ENCODE results near the gene LILRA5. TPM values are rescaled to one million over a fixed set of nuclear protein-coding genes. Genes with fewer than 3 reads are reported as not detected.
"Not testable (repeated sequence)": the region's sequence is repeated elsewhere in the genome, so short reads cannot be mapped to it uniquely, and the experiment has no call there.

Gene LILRA5
- polyA plus RNA-seq, 1 donor from 2014 or later: not detected

- Histone ChIP-seq H3K4me3 (ENCODE audit: low read length) (no peak overlapping the region), H3K9me2 (ENCODE audit: insufficient read depth, low read length) (no peaks in the 10 kb centered on the region), H3F3A (ENCODE audit: insufficient read depth, low read length, poor library complexity, severe bottlenecking) (no peaks in the 10 kb centered on the region), H2AFZ (ENCODE audit: low read depth, low read length) (no peak overlapping the region), H3K36me3 (ENCODE audit: insufficient read depth, low read length) (no peaks in the 10 kb centered on the region), H3K4me2 (ENCODE audit: low read length) (no peak overlapping the region), H3K27me3 (ENCODE audit: insufficient read depth, low read depth, low read length) (no peaks in the 10 kb centered on the region), H3K79me2 (replicated peaks; ENCODE audit: insufficient read depth, low read length) (no peaks in the 10 kb centered on the region), H3K9me3 (ENCODE audit: low read length) (no peaks in the 10 kb centered on the region), H3K9ac (ENCODE audit: low read length) (no peak overlapping the region), H3K27ac (ENCODE audit: low read length) (no peak overlapping the region), H4K20me1 (ENCODE audit: insufficient read depth) (no peaks in the 10 kb centered on the region)
- TF ChIP-seq, protein P1, sequence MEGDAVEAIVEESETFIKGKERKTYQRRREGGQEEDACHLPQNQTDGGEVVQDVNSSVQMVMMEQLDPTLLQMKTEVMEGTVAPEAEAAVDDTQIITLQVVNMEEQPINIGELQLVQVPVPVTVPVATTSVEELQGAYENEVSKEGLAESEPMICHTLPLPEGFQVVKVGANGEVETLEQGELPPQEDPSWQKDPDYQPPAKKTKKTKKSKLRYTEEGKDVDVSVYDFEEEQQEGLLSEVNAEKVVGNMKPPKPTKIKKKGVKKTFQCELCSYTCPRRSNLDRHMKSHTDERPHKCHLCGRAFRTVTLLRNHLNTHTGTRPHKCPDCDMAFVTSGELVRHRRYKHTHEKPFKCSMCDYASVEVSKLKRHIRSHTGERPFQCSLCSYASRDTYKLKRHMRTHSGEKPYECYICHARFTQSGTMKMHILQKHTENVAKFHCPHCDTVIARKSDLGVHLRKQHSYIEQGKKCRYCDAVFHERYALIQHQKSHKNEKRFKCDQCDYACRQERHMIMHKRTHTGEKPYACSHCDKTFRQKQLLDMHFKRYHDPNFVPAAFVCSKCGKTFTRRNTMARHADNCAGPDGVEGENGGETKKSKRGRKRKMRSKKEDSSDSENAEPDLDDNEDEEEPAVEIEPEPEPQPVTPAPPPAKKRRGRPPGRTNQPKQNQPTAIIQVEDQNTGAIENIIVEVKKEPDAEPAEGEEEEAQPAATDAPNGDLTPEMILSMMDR (IDR thresholded peaks at IDR 0.05; ENCODE audit: poor library complexity, severe bottlenecking): no peak
- TF ChIP-seq EP300 (conservative IDR thresholded peaks at IDR 0.05; ENCODE audit: poor library complexity, severe bottlenecking): no peak
- TF ChIP-seq RAD21 (conservative IDR thresholded peaks at IDR 0.05): no peak
- TF ChIP-seq POLR2AphosphoS5 (IDR thresholded peaks at IDR 0.05): no peak
- TF ChIP-seq SMC3 (conservative IDR thresholded peaks at IDR 0.05; ENCODE audit: poor library complexity): no peak
- TF ChIP-seq REST (IDR thresholded peaks at IDR 0.05; ENCODE audit: borderline replicate concordance): no peak
- no peak for TF ChIP-seq EZH2 (IDR thresholded peaks at IDR 0.05; ENCODE audit: borderline replicate concordance, insufficient read depth, low read length, poor library complexity, severe bottlenecking)
- TF ChIP-seq TAF1 (IDR thresholded peaks at IDR 0.05; ENCODE audit: low read depth): no peak
- TF ChIP-seq MXI1 (conservative IDR thresholded peaks at IDR 0.05; ENCODE audit: poor library complexity, severe bottlenecking): no peak
These were observed 15.1 kb downstream of the LILRA5 start for GRCh38 chr19:54297759-54298305.

- TF ChIP-seq EP300 (conservative IDR thresholded peaks at IDR 0.05; ENCODE audit: poor library complexity, severe bottlenecking) (no peak), EZH2 (IDR thresholded peaks at IDR 0.05; ENCODE audit: borderline replicate concordance, insufficient read depth, low read length, poor library complexity, severe bottlenecking) (no peak), SMC3 (conservative IDR thresholded peaks at IDR 0.05; ENCODE audit: poor library complexity) (no peak), POLR2AphosphoS5 (IDR thresholded peaks at IDR 0.05) (no peak), REST (IDR thresholded peaks at IDR 0.05; ENCODE audit: borderline replicate concordance) (no peak), RAD21 (conservative IDR thresholded peaks at IDR 0.05) (no peak), TAF1 (IDR thresholded peaks at IDR 0.05; ENCODE audit: low read depth) (no peak), MXI1 (conservative IDR thresholded peaks at IDR 0.05; ENCODE audit: poor library complexity, severe bottlenecking) (no peak)
- TF ChIP-seq, protein P1 (IDR thresholded peaks at IDR 0.05; ENCODE audit: poor library complexity, severe bottlenecking): no peak
- no peaks in the 10 kb centered on the region for H3K79me2 ChIP-seq (replicated peaks; ENCODE audit: insufficient read depth, low read length)
- H2AFZ ChIP-seq (ENCODE audit: low read depth, low read length): no peak overlapping the region
- H3K27me3 ChIP-seq (ENCODE audit: insufficient read depth, low read depth, low read length): no peaks in the 10 kb centered on the region
- H3K27ac ChIP-seq (ENCODE audit: low read length): no peak overlapping the region
- no peaks in the 10 kb centered on the region for H3K9me3 ChIP-seq (ENCODE audit: low read length)
- H3F3A ChIP-seq (ENCODE audit: insufficient read depth, low read length, poor library complexity, severe bottlenecking): no peaks in the 10 kb centered on the region
- no peak overlapping the region for H3K4me3 ChIP-seq (ENCODE audit: low read length)
- no peaks in the 10 kb centered on the region for H3K36me3 ChIP-seq (ENCODE audit: insufficient read depth, low read length)
- no peaks in the 10 kb centered on the region for H3K9me2 ChIP-seq (ENCODE audit: insufficient read depth, low read length)
- H4K20me1 ChIP-seq (ENCODE audit: insufficient read depth): no peaks in the 10 kb centered on the region
- no peak overlapping the region for H3K4me2 ChIP-seq (ENCODE audit: low read length)
- no peak overlapping the region for H3K9ac ChIP-seq (ENCODE audit: low read length)
These were observed 18.4 kb downstream of the LILRA5 start for GRCh38 chr19:54294539-54294938.

DNA sequence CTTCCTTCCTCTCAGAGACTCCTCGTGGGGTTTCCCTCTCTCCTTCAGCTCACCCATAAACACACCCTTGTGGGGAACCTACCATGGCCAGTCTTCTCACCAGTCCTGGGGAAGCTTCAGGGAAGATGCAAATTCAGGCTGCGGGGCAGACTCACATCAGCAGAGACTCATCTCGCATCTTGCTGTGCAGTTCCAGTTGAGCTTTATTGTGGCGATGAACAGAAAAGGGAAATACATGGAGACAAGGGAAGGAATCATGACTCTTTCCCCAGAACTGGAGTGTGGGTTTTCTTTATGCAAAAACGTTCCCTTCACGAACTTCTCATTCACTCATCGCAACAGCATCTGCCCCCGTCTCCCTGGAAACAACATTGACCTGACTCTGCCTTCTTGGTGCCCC lies 23.8 kb downstream of the LILRA5 start:
- H3K27ac ChIP-seq (ENCODE audit: low read length); H3K9ac ChIP-seq (ENCODE audit: low read length); H3K4me2 ChIP-seq (ENCODE audit: low read length); H3K79me2 ChIP-seq (replicated peaks; ENCODE audit: insufficient read depth, low read length); H3K27me3 ChIP-seq (ENCODE audit: insufficient read depth, low read depth, low read length); H4K20me1 ChIP-seq (ENCODE audit: insufficient read depth); H3K4me3 ChIP-seq (ENCODE audit: low read length); H2AFZ ChIP-seq (ENCODE audit: low read depth, low read length); H3F3A ChIP-seq (ENCODE audit: insufficient read depth, low read length, poor library complexity, severe bottlenecking); H3K9me2 ChIP-seq (ENCODE audit: insufficient read depth, low read length); H3K9me3 ChIP-seq (ENCODE audit: low read length); H3K36me3 ChIP-seq (ENCODE audit: insufficient read depth, low read length): not testable (repeated sequence)
